PC-3 (cell line): Measurements from ENCODE around the gene ATG7. TPM values are rescaled to one million over a fixed set of nuclear protein-coding genes. Genes with fewer than 3 reads are reported as not detected.

Source experiments
- ATAC-seq: fragments of 200-7000 bp; cut with Tn5 transposase; 2 replicates; pipeline ENCODE4 v1.9.1; 2020; ENCODE audit warnings: mild to moderate bottlenecking, moderate library complexity
- BruUV-seq: library from RNA; stranded (reverse); fragments of 400-500 nt; replicated peaks from 2 replicates; lab custom pipeline; 2021; lab: Mats Ljungman, UMichigan
- CTCF ChIA-PET: fragments of 300-600 bp; sonication (Branson Sonifier 250); formaldehyde crosslinking; loops from one replicate; lab custom pipeline; 2022; ENCODE audit warnings: antibody characterized with exemption; lab: Charles Lee
- POLR2A ChIA-PET: fragments of 300-600 bp; sonication (Branson Sonifier 250); formaldehyde crosslinking; loops from one replicate; lab custom pipeline; 2022; ENCODE audit warnings: antibody characterized with exemption; ENCODE audit not compliant: unreplicated experiment; lab: Charles Lee
- DNase-seq: peaks from one replicate; pipeline ENCODE4 v3.0.0-alpha.2; 2015
- H2AFZ ChIP-seq: fragments of 300-600 bp; sonication (generic); 2 replicates; pipeline ENCODE4 v1.6.0; 2016; ENCODE audit warnings: antibody characterized with exemption, low read length
- H3F3A ChIP-seq: fragments of 300-600 bp; sonication (generic); one replicate; pipeline ENCODE4 v1.6.0; 2017; ENCODE audit warnings: antibody characterized with exemption, low read length, control low read depth, mild to moderate bottlenecking; ENCODE audit not compliant: unreplicated experiment
- H3K27ac ChIP-seq: fragments of 300-600 bp; sonication (generic); 2 replicates; pipeline ENCODE4 v1.5.1; 2016; ENCODE audit warnings: mild to moderate bottlenecking, low read length
- H3K27me3 ChIP-seq: fragments of 300-600 bp; sonication (generic); 2 replicates; pipeline ENCODE4 v1.6.1; 2016; ENCODE audit warnings: low read length, mixed read lengths
- H3K36me3 ChIP-seq: fragments of 300-600 bp; sonication (generic); 2 replicates; pipeline ENCODE4 v1.6.1; 2016; ENCODE audit warnings: low read depth, mixed run types, low read length, mixed read lengths
- H3K4me1 ChIP-seq: fragments of 300-600 bp; sonication (generic); 2 replicates; pipeline ENCODE4 v1.5.1; 2016; ENCODE audit warnings: low read length; ENCODE audit not compliant: insufficient read depth
- H3K4me2 ChIP-seq: fragments of 300-600 bp; sonication (generic); 2 replicates; pipeline ENCODE4 v1.6.0; 2016; ENCODE audit warnings: low read length
- H3K4me3 ChIP-seq: fragments of 300-600 bp; sonication (generic); 2 replicates; pipeline ENCODE4 v1.5.1; 2016; ENCODE audit warnings: mild to moderate bottlenecking, low read length, mixed read lengths
- H3K79me2 ChIP-seq: fragments of 300-600 bp; sonication (generic); 2 replicates; pipeline ENCODE4 v1.6.1; 2017; ENCODE audit warnings: low read length, mixed read lengths
- H3K9ac ChIP-seq: fragments of 300-600 bp; sonication (generic); 2 replicates; pipeline ENCODE4 v1.6.0; 2016; ENCODE audit warnings: mild to moderate bottlenecking, low read length
- H3K9me2 ChIP-seq: fragments of 300-600 bp; sonication (generic); replicated peaks from 2 replicates; pipeline ENCODE4 v1.6.1; 2016; ENCODE audit warnings: mixed run types, low read length, mixed read lengths
- H3K9me3 ChIP-seq: fragments of 300-600 bp; sonication (generic); 2 replicates; pipeline ENCODE4 v1.6.1; 2016; ENCODE audit warnings: low read length, mixed read lengths
- H4K20me1 ChIP-seq: fragments of 300-600 bp; sonication (generic); 2 replicates; pipeline ENCODE4 v1.6.1; 2016; ENCODE audit warnings: low read length, mixed read lengths
- EZH2 ChIP-seq: fragments of 300-600 bp; sonication (generic); IDR thresholded peaks from one replicate; pipeline ENCODE4 v1.6.1; 2017; ENCODE audit warnings: antibody characterized with exemption, mild to moderate bottlenecking, low read length; ENCODE audit not compliant: unreplicated experiment
- EZH2phosphoT487 ChIP-seq: fragments of 300-600 bp; sonication (generic); IDR thresholded peaks from 2 replicates; pipeline ENCODE4 v1.6.1; 2018; ENCODE audit warnings: mild to moderate bottlenecking, antibody characterized with exemption, low read length, borderline replicate concordance
- intact Hi-C: fragments of 100-400 bp; cut with micrococcal nuclease; formaldehyde crosslinking; loops from 2 replicates; pipeline ENCODE4 v1.9.0; 2023
- total RNA-seq: library from RNA; depleted of rRNA; stranded (reverse); fragments of >200 nt; gene quantifications from 2 replicates; pipeline ENCODE4 v1.2.3, GENCODE V29; 2014
- TF ChIP-seq, protein P1 (sequence below): fragments of 300-600 bp; sonication (generic); conservative IDR thresholded peaks from 2 replicates; pipeline ENCODE4 v1.5.1; 2017; ENCODE audit warnings: antibody characterized with exemption, low read depth, mild to moderate bottlenecking, low read length

The ATG7 gene
- total RNA-seq, 1 experiment from 2014 or later: 36.5 TPM

DNA sequence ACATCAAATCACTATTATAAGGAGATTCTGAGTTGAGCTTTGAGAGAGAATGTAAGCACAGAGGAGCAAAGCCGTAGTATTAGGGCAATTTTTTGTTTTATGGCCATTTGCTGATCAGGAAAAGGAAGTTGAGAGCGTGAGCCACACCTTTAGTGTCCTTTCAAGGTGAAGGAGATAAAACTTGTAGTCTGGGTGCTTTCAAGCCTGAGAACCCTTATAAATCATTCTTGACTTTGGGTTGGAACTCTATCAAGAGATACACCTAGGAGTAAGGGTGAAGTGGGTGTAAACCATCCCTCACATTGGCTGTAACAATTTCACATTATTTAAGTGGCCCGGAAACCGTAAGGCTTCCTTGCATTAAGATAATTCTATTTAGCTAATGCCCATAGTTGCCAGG lies 122.2 kb downstream of the ATG7 start:
- H4K20me1 ChIP-seq: no peaks in the 10 kb centered on the region
- no peak overlapping the region for H3K4me2 ChIP-seq
- H3K9me2 ChIP-seq: no peaks in the 10 kb centered on the region
- TF ChIP-seq, protein P1, sequence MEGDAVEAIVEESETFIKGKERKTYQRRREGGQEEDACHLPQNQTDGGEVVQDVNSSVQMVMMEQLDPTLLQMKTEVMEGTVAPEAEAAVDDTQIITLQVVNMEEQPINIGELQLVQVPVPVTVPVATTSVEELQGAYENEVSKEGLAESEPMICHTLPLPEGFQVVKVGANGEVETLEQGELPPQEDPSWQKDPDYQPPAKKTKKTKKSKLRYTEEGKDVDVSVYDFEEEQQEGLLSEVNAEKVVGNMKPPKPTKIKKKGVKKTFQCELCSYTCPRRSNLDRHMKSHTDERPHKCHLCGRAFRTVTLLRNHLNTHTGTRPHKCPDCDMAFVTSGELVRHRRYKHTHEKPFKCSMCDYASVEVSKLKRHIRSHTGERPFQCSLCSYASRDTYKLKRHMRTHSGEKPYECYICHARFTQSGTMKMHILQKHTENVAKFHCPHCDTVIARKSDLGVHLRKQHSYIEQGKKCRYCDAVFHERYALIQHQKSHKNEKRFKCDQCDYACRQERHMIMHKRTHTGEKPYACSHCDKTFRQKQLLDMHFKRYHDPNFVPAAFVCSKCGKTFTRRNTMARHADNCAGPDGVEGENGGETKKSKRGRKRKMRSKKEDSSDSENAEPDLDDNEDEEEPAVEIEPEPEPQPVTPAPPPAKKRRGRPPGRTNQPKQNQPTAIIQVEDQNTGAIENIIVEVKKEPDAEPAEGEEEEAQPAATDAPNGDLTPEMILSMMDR: no peak
- TF ChIP-seq EZH2phosphoT487 (no peak), EZH2 (no peak)
- H3K9me3 ChIP-seq: no peaks in the 10 kb centered on the region
- H3K4me1 ChIP-seq: no peaks in the 10 kb centered on the region
- H3K79me2 ChIP-seq: no peaks in the 10 kb centered on the region
- no peak overlapping the region for H3K9ac ChIP-seq
- H2AFZ ChIP-seq: no peak overlapping the region
- no peak overlapping the region for H3K4me3 ChIP-seq
- no peak overlapping the region for H3K27ac ChIP-seq
- CTCF ChIA-PET: no interaction called here
- no TSS peak for BruUV-seq
- POLR2A ChIA-PET: no interaction called here
- intact Hi-C loops: no loop called here
- H3K27me3 ChIP-seq: no peaks in the 10 kb centered on the region
- H3K36me3 ChIP-seq: no peaks in the 10 kb centered on the region
- no peaks in the 10 kb centered on the region for H3F3A ChIP-seq
- no peak for DNase-seq
- ATAC-seq: no peak

DNA sequence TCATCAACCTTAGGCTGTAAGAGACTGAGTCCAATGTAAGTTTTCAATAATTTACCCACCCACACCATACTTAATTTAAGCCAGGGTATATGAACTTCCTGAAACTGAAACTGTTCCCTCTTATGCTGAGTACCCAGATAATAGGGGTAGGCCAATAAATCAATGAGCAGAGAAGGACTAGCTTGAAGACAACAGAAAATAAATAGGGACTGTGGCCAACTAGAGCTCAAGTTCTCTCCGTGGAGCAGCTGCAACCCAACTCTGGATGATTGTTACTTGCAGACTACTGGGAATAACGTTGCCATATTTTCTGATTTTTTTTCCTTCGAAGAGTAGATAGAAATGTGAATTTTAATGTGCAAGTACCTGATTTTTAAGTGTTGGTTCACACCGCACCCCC lies 128.0 kb downstream of the ATG7 start:
- Histone ChIP-seq H3K27me3 (no peaks in the 10 kb centered on the region), H3K79me2 (no peaks in the 10 kb centered on the region), H2AFZ (no peak overlapping the region), H3K4me3 (no peak overlapping the region), H3K36me3 (peaks cover 9% of the 10 kb centered on the region), H3K4me1 (no peaks in the 10 kb centered on the region), H3K9me3 (no peaks in the 10 kb centered on the region), H3K4me2 (no peak overlapping the region), H3F3A (no peaks in the 10 kb centered on the region), H3K9ac (no peak overlapping the region), H4K20me1 (no peaks in the 10 kb centered on the region), H3K27ac (no peak overlapping the region), H3K9me2 (no peaks in the 10 kb centered on the region)
- POLR2A ChIA-PET: no interaction called here
- ATAC-seq (no peak), DNase-seq (no peak)
- BruUV-seq: no TSS peak
- TF ChIP-seq, protein P1: no peak
- TF ChIP-seq EZH2: no peak
- TF ChIP-seq EZH2phosphoT487: no peak
- CTCF ChIA-PET: no interaction called here
- intact Hi-C loops: no loop called here

DNA sequence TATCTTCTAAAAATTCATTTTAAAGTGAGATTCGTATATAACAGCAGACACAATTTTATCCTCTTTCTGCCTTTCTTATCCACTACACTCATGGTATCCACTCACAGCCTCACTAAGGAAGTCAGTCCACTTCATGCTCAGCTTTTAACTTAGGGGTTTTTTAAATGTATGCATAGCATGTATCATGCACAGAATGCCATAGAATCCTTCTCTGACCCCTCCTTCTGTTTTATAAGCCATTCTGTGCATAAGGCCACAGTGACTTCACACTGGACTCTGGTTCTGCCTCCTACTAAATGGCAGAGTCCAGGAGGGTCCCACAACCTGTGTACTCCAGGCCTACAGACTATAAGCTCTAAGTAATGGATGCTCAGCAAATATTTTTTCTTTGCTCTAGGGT lies 129.2 kb downstream of the ATG7 start:
- no peak for TF ChIP-seq EZH2
- no peak for TF ChIP-seq EZH2phosphoT487
- TF ChIP-seq, protein P1: no peak
- H3K9me3 ChIP-seq: no peaks in the 10 kb centered on the region
- no TSS peak for BruUV-seq
- H3K9me2 ChIP-seq: no peaks in the 10 kb centered on the region
- H3K4me2 ChIP-seq: no peak overlapping the region
- no peak overlapping the region for H3K27ac ChIP-seq
- POLR2A ChIA-PET: no interaction called here
- no peaks in the 10 kb centered on the region for H3K27me3 ChIP-seq
- H2AFZ ChIP-seq: no peak overlapping the region
- H4K20me1 ChIP-seq: no peaks in the 10 kb centered on the region
- H3K4me3 ChIP-seq: no peak overlapping the region
- CTCF ChIA-PET: no interaction called here
- peaks cover 19% of the 10 kb centered on the region for H3K36me3 ChIP-seq
- intact Hi-C loops: no loop called here
- H3K4me1 ChIP-seq: no peaks in the 10 kb centered on the region
- H3K9ac ChIP-seq: no peak overlapping the region
- no peaks in the 10 kb centered on the region for H3F3A ChIP-seq
- DNase-seq (no peak), ATAC-seq (no peak)
- no peaks in the 10 kb centered on the region for H3K79me2 ChIP-seq
